ENCODE measurements around the gene IL1A.
"Not testable (repeated sequence)": the region's sequence is repeated elsewhere in the genome, so short reads cannot be mapped to it uniquely, and the experiment has no call there.

Gene IL1A, protein sequence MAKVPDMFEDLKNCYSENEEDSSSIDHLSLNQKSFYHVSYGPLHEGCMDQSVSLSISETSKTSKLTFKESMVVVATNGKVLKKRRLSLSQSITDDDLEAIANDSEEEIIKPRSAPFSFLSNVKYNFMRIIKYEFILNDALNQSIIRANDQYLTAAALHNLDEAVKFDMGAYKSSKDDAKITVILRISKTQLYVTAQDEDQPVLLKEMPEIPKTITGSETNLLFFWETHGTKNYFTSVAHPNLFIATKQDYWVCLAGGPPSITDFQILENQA

DNA sequence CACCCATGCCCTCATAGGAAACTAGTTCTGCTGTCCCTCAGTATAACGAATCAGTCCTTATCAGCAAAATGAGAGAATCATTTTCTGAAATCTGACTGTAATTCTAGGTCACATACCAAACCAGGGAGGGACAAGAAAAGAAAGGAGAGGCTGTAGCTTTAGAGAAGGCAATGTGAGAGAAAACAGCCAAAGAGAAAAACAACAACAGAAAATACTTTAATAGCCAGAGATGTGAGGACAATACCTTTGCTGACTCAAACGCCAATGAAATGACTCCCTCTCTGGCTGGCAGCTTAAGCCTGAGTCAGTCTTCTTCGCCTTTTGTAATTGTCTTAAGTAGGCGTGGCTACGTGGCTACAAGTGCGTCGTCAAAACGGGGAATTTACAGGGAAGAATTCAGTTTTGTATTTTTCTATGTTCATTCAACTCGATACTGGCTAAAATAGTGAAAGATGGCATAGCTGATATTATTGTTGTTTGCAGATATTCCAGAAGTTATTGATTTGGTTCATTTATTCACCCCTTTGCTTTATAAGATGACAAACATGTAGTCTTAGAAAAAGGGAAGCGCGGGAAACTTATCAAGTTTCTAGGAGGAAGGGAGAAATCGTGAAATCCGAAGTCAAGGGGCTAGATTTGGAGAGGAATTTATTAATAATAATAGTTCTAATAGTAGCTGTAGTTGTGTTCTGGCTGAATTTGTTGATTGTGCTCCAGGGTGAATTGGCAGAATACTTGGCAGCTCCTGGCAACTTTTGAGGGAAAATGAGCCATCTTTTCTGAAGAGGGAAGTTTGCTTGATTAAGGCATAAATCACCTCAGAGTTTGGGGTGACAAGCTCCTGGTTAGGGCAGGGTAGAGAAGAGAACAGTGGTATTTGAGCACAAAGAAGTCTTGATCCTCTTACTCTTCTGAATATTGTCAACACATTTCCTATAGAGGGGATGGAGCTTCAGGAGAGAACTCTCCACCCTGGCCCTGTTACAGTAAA lies at the start of gene IL1A:
Gene IL1A, minus strand, starts transcription at position 295 of the 991 bp plus-strand sequence. CDS start 723 bp downstream, outside the sequence.
- Histone ChIP-seq H3K9me3 (ENCODE audit: insufficient read depth, low read length, severe bottlenecking) (no peaks in the 10 kb centered on the region), H3K4me3 (ENCODE audit: low read depth in 1 of 2, low read length in 2 of 2) (no peak within 1 kb of the TSS), H3K4me2 (ENCODE audit: insufficient read depth, low read length) (no peak within 1 kb of the TSS), H3K79me2 (ENCODE audit: insufficient read depth, low read length) (no peaks in the 10 kb centered on the region), H3K27me3 (ENCODE audit: insufficient read depth, low read length, poor library complexity) (peaks cover 19% of the 10 kb centered on the region), H2AFZ (ENCODE audit: low read depth, low read length) (no peak within 1 kb of the TSS), H3K9ac (ENCODE audit: low read depth, low read length) (no peak within 1 kb of the TSS), H4K20me1 (ENCODE audit: insufficient read depth, low read length) (no peaks in the 10 kb centered on the region), H3K36me3 (ENCODE audit: insufficient read depth, low read length) (no peaks in the 10 kb centered on the region), H3K4me1 (ENCODE audit: insufficient read depth, low read length) (no peaks in the 10 kb centered on the region), H3K27ac (ENCODE audit: low read length) (no peak within 1 kb of the TSS)
- no peak for ATAC-seq (ENCODE audit: insufficient read depth, low read depth)
- DNase-seq, result no peak
- TF ChIP-seq, protein P1, sequence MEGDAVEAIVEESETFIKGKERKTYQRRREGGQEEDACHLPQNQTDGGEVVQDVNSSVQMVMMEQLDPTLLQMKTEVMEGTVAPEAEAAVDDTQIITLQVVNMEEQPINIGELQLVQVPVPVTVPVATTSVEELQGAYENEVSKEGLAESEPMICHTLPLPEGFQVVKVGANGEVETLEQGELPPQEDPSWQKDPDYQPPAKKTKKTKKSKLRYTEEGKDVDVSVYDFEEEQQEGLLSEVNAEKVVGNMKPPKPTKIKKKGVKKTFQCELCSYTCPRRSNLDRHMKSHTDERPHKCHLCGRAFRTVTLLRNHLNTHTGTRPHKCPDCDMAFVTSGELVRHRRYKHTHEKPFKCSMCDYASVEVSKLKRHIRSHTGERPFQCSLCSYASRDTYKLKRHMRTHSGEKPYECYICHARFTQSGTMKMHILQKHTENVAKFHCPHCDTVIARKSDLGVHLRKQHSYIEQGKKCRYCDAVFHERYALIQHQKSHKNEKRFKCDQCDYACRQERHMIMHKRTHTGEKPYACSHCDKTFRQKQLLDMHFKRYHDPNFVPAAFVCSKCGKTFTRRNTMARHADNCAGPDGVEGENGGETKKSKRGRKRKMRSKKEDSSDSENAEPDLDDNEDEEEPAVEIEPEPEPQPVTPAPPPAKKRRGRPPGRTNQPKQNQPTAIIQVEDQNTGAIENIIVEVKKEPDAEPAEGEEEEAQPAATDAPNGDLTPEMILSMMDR (IDR thresholded peaks at IDR 0.05; ENCODE audit: borderline replicate concordance, extremely low read depth, low read length, poor library complexity, severe bottlenecking), result no peak
- no peak for TF ChIP-seq EZH2 (IDR thresholded peaks at IDR 0.05; ENCODE audit: borderline replicate concordance, low read depth, low read length, severe bottlenecking)

DNA sequence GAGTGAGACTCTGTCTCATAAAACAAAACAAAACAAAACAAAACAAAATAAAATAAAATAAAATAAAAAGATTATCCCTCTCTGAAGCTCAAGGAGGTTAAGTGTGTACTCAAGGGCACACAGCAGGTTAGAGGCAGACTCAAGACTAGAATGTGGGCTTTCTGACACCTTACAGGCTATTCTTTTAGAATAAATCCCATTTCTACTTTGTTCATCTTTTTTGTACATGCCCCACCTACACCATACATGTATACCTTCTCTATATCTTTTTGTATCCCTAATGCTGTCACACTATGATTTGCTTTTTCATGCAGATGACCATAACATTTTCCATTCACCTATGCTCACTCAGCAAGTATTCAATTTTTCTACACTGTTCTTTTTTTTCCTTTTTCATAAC lies 49.7 kb upstream of the IL1A start:
- H3K4me2 ChIP-seq (ENCODE audit: insufficient read depth, low read length), result no peak overlapping the region
- no peaks in the 10 kb centered on the region for H3K27me3 ChIP-seq (ENCODE audit: insufficient read depth, low read length, poor library complexity)
- no peaks in the 10 kb centered on the region for H3K36me3 ChIP-seq (ENCODE audit: insufficient read depth, low read length)
- H3K4me3 ChIP-seq (ENCODE audit: low read depth in 1 of 2, low read length in 2 of 2), result no peak overlapping the region
- H2AFZ ChIP-seq (ENCODE audit: low read depth, low read length), result no peak overlapping the region
- ATAC-seq (ENCODE audit: insufficient read depth, low read depth) (no peak), DNase-seq (no peak)
- TF ChIP-seq EZH2 (IDR thresholded peaks at IDR 0.05; ENCODE audit: borderline replicate concordance, low read depth, low read length, severe bottlenecking), result no peak
- TF ChIP-seq, protein P1 (IDR thresholded peaks at IDR 0.05; ENCODE audit: borderline replicate concordance, extremely low read depth, low read length, poor library complexity, severe bottlenecking), result no peak
- H3K9me3 ChIP-seq (ENCODE audit: insufficient read depth, low read length, severe bottlenecking), result no peaks in the 10 kb centered on the region
- no peak overlapping the region for H3K9ac ChIP-seq (ENCODE audit: low read depth, low read length)
- no peaks in the 10 kb centered on the region for H4K20me1 ChIP-seq (ENCODE audit: insufficient read depth, low read length)
- H3K4me1 ChIP-seq (ENCODE audit: insufficient read depth, low read length), result no peaks in the 10 kb centered on the region
- H3K79me2 ChIP-seq (ENCODE audit: insufficient read depth, low read length), result no peaks in the 10 kb centered on the region
- no peak overlapping the region for H3K27ac ChIP-seq (ENCODE audit: low read length)

DNA sequence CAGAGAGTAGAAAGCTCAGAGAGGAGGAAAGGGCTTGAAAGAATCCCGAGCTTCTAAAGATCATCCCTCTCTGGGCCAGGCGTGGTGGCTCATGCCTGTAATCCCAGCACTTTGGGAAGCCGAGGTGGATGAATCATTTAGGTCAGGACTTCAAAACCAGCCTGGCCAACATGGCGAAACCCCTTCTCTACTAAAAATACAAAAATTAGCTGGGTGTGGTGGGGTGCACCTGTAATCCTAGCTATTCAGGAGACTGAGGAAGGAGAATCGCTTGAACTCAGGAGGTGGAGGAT lies 49.3 kb upstream of the IL1A start:
- not testable (repeated sequence) for DNase-seq; H3K4me2 ChIP-seq (ENCODE audit: insufficient read depth, low read length); H3K27ac ChIP-seq (ENCODE audit: low read length); H3K27me3 ChIP-seq (ENCODE audit: insufficient read depth, low read length, poor library complexity); H2AFZ ChIP-seq (ENCODE audit: low read depth, low read length); H4K20me1 ChIP-seq (ENCODE audit: insufficient read depth, low read length); ATAC-seq (ENCODE audit: insufficient read depth, low read depth); H3K36me3 ChIP-seq (ENCODE audit: insufficient read depth, low read length); H3K4me1 ChIP-seq (ENCODE audit: insufficient read depth, low read length); H3K79me2 ChIP-seq (ENCODE audit: insufficient read depth, low read length); H3K9ac ChIP-seq (ENCODE audit: low read depth, low read length); H3K4me3 ChIP-seq (ENCODE audit: low read depth in 1 of 2, low read length in 2 of 2); H3K9me3 ChIP-seq (ENCODE audit: insufficient read depth, low read length, severe bottlenecking)

Measured in DND-41 (cell line).